ENCODE data around the gene TIMP2.
"Not testable (repeated sequence)": the region's sequence is repeated elsewhere in the genome, so short reads cannot be mapped to it uniquely, and the experiment has no call there.

TIMP2 gene

GRCh38 chr17:78956254-78956653, 31.1 kb upstream of the TIMP2 start:
- DNase-seq (ENCODE audit: low read depth), result no peak

GRCh38 chr17:78954684-78955083, 29.5 kb upstream of the TIMP2 start:
- DNase-seq (ENCODE audit: low read depth), result no peak

DNA sequence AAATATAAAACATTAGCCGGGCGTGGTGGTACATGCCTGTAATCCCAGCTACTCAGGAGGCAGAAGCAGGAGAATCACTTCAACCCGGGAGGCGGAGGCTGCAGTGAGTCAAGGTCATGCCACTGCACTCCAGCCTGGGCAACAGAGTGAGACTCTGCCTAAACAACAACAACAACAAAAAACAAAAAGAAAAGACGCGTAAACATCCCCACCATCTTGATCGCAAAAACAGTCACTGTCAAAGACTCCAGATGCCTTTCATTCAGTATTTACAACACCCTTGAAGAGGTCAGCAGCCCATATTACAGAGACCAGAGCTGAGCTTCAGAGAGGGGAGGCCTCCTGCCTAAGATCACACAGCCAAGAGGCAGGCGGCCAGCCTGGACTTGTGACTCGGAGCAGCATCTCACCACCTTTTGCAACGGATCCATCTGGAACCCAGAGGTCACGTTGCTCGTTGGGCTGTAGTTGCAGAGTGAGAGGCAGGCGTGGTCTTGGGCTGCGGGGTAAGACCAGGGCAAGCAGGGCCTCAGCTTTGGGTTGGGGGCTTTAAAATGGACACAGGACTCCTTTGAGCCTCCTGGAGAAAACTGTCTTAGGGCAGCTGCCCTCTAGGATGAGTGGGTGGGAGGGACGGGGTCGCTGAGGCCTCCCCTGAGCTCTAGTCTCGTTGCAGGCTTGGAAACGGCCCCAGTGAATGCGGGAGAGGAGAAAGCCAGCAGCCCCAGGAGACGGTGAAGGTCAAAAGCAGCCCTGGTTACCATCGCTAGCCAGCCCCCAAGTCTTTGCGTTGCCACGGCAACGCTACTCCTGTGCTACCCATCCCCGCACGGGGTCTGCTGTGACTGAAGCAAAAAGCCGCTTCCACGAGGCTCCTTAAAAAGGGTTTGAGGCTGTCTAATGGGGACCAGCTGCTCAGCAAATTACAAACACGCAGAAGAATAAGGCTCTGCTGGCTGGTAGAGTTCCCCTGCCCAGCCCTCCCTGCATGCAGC, 28.5 kb upstream of the TIMP2 start:
- DNase-seq (ENCODE audit: low read depth), result no peak

GRCh38 chr17:78952706-78953105, 27.5 kb upstream of the TIMP2 start:
- no peak for DNase-seq (ENCODE audit: low read depth)

DNA sequence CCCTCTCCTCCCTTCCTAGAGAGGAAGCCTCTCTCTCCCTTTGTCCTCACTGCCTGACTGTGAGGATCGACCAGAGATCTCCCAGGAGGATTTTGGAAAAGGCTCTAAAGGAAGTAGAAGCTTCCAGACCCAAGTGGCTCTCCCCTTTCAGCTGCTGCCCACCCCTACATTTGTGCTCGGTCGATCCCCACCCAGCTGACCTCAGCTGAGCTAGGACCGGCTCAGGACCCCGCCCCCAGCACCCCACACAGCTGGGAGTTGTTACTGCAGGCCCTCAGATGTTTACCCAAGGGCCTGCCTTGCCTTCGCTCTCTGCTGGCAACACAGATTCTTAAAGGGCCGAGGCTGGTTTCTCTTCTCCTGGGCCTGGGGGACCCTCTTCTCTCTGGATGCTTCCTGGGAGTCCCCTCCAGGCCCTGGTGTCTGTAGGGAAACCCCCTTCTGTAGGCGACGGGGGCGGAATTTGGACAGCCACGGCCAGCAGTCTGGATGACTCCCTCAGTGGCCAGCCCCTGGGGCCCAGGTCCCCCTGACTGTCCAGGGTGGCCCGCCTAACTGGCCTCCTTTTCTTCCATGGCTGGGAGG, 26.9 kb upstream of the TIMP2 start:
- DNase-seq (ENCODE audit: low read depth), result no peak

DNA sequence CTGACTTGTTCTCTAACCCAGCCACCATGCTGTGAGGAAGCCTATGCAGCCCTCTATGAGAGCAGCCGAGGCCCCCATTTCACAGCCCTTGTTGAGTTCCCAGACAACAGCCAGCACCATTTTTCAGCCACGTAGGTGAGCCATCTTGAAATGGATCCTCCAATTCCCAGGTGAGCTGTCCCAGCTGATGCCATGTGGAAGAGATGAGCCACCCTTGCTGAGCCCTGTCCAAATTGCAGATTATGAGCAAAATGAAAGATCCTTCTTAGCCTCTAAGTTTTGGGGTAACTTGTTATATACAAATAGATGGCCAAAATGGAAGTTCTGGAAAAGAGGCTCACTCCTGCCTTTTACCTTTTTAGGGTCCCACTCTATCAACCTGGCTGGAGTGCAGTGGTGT, 25.7 kb upstream of the TIMP2 start:
- DNase-seq (ENCODE audit: low read depth), result no peak

- no peak for DNase-seq (ENCODE audit: low read depth)
These were observed 22.3 kb upstream of the TIMP2 start for GRCh38 chr17:78947235-78948149.

GRCh38 chr17:78946631-78947030, 21.4 kb upstream of the TIMP2 start:
- no peak for DNase-seq (ENCODE audit: low read depth)

GRCh38 chr17:78946131-78946530, 20.9 kb upstream of the TIMP2 start:
- DNase-seq (ENCODE audit: low read depth), result no peak

- not testable (repeated sequence) for DNase-seq (ENCODE audit: low read depth)
These were observed 20.3 kb upstream of the TIMP2 start for GRCh38 chr17:78945455-78945854.

- DNase-seq (ENCODE audit: low read depth), result no peak
These were observed 19.8 kb upstream of the TIMP2 start for GRCh38 chr17:78944956-78945355.

DNA sequence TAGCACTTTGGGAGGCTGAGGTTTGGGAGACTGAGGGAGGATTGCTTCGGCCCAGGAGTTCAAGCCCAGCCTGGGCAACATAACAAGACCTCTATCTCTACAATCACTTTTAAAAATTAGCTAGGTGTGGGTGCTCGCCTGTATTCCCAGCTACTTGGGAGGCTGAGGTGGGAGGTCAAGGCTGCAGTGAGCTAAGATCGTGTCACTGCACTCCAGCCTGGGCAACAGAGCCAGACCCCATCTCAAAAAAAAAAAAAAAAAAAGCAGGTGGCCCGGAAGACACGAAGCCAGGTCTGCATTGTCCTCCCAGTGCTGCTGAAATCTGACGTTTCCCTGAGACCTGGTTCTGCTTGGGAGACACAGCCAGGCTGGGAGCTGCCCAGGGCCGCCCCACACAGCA, 18.8 kb upstream of the TIMP2 start:
- DNase-seq (ENCODE audit: low read depth), result no peak

DNA sequence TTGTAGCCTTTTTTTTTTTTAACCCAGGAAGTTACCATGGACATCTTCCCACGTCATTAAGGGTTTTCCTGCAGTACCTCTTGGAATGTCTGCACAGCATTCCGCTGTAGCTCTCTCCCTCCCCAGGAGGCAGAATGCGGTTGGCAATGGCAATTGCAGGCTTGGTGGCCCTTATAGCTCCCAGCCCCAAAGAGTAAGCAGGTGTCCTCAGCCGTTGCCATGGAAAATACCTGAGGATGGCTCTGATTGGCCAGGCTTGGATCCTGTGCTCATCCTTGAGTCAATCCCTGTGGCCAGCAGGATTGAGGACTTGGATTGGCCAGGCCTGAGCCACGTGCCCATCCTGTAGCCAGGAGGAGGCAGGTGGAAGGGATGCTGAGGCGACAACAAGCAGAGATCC, 15.5 kb upstream of the TIMP2 start:
- DNase-seq (ENCODE audit: low read depth), result no peak

DNA sequence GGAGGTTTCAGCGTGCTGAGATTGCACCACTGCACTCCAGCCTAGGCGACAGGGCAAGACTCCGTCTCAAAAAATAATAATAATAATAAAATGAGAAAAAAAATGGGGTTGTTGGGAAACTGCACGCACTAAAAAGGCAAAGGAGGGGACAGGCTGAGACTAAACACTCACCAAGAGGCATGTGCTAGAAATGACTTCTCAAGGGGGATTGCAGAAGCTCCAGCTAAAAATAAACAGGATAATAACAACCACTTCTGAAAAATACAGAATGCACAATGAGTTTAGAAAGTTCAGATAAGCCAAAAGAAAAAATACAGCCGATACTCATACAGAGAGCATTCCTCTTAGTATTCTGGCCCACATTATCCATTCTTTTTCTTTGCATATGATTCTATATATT, 15.1 kb upstream of the TIMP2 start:
- no peak for DNase-seq (ENCODE audit: low read depth)

DNA sequence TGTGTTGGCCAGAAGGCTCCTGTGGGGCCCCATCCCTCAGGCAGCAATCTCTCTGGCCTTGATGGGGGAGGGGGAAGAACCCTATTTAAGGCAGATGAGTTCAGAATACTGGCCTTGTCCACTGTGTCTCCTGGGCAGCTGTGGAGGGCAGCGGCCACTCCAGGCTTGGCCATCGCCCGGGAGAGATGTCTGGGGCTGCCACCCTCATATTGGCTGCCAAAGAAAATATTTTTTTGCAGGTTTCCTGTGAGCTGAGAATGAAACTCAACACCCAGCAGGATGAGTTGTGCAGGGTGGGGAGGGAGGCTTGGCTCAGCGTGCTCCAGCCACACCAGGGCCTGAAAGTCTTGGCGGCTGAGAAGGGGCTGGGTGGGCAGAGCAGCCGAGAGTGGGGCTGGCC, 14.4 kb upstream of the TIMP2 start:
- no peak for DNase-seq (ENCODE audit: low read depth)

- DNase-seq (ENCODE audit: low read depth), result no peak
These were observed 12.4 kb upstream of the TIMP2 start for GRCh38 chr17:78937561-78937960.

GRCh38 chr17:78935419-78936323, 10.5 kb upstream of the TIMP2 start:
- DNase-seq (ENCODE audit: low read depth), result no peak

DNA sequence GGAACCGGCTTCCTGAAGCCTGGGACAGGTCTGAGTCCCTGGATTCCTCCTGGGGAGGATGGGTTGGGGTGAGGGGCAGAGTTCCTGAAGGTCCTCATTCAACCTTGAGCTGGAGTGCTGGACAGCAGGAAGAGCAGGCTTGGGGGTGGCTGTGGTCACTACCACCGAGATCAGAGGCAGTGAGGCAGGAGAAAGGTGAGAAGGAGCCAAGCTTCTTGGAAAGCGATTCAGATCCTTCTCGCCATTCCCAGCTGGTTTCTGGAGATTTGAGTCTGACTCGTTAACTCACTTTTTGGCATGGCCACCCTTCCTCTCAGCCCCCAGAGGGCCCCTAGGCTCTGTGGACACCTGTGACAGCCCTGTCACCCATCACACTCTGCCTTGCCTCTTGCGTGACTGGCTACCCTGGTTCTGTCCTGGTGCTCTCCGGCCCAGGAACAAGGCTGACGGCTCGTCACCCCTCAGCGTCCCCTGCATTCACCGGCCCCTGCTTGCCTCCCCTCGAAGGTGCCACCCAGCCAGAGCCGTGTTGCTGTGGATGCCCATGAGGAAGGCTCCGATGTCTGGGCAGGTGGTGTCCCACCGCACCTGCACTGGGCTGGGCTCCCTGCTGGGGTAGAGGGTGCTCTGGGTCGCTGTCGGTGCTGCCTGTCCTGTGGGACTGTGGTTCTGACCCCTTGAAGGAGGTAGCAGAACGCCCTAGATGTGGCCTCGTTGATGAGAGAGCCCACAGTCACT, 9.7 kb upstream of the TIMP2 start:
- DNase-seq (ENCODE audit: low read depth), result no peak

DNA sequence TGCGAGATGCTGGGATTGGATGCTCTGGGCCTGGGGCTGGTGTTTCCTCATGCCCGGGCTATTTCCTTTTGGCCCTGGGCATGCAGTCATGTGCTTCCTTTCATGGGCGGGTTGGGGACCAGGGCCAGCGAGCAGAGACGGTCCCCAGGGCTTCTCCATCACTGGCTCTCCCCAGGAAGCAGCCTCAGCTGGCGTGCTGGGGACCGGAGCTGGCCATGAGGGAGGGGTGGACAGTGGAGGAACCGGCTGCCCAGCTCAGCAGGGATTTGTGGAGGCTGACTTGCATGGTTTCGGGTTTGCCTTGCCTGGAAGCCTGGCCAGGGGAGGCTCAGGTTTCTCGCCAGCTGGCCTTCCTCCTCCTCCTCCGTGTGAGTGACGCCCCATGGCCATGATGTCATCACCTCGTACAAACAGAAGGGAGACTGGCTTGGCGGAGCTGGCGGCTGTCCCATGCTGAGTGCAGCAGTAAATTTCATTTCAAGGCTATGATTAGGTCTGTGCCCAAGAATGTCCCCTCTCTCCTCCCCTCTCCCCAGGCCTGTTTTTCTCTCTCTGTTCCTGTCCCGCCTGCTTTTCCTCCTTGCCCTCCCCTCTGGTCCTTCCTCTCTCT, 8.9 kb upstream of the TIMP2 start:
- DNase-seq (ENCODE audit: low read depth), result no peak
